Testis (tissue), 2 donors: Measurements from ENCODE around the gene PCCB.

Source experiments
- CTCF ChIP-seq, 3 experiments: fragments of 450-650 bp in 2 of 3; fragments of 200-600 bp in 1 of 3; sonication (generic) in 1 of 3; IDR thresholded peaks; one replicate each; pipeline ENCODE4 v1.5.1; 2016 to 2019; ENCODE audit warnings: antibody characterized with exemption in 3 of 3, mild to moderate bottlenecking in 2 of 3, moderate library complexity in 1 of 3
- POLR2A ChIP-seq: fragments of 450-650 bp; IDR thresholded peaks from one replicate; pipeline ENCODE4 v1.6.1; 2017; ENCODE audit warnings: antibody characterized with exemption, mild to moderate bottlenecking, moderate library complexity

DNA sequence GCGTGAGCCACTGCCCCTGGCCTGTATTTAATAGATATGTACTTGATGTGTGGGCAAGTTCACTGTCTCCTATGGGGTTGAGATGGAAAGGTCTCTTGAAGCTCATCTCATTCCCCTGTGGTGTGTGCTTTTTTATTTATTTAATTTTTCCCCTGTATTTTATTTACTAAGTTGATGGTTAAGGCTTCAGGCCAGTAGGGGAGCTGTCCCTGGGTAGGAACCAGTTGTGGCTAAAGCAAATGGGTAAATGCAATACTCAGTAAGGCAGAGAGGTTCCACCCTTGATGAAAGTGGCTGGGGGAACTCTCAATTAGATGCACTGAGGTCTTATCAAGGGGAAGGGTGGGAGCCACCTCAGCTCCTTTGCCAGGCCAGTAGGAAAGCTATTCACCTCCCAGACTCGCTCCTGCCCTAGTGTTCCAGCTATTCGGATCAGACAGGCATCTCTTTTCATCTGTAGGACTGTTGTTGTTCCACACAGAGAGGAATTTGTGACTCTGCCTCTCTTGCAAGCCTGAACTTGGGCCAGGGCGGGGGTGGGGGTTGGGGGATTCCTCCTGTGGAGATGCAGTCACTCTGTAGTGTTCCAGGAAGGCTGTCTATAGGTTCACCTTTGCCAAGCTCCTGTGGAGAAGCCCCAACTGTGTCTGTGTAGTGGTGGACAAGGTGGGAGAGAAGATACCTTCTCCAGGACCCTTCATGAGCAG lies 26.1 kb downstream of the PCCB start:
- TF ChIP-seq POLR2A (no peak), CTCF (IDR thresholded peaks at IDR 0.05) (no peak)
